GM23338 (cell line): ENCODE measurements around the gene STAU1. TPM values are rescaled to one million over a fixed set of nuclear protein-coding genes. Genes with fewer than 3 reads are reported as not detected.
"Not testable (repeated sequence)": the region's sequence is repeated elsewhere in the genome, so short reads cannot be mapped to it uniquely, and the experiment has no call there.

Source experiments
- ATAC-seq: fragments of 200-7000 bp; cut with Tn5 transposase; 3 replicates; pipeline ENCODE4 v1.9.1; 2020
- DNase-seq: peaks from one replicate; pipeline ENCODE4 v3.0.0-alpha.2; 2015; ENCODE audit warnings: low spot score
- H2AFZ ChIP-seq: fragments of 200-600 bp; sonication (generic); 2 replicates; pipeline ENCODE4 v1.8.0; 2016; ENCODE audit warnings: antibody characterized with exemption, mild to moderate bottlenecking, moderate library complexity
- H3F3A ChIP-seq: fragments of 200-600 bp; sonication (generic); replicated peaks from 2 replicates; pipeline ENCODE4 v1.8.0; 2017; ENCODE audit warnings: antibody characterized with exemption, mixed run types, low read depth
- H3K27ac ChIP-seq: fragments of 200-600 bp; sonication (generic); 2 replicates; pipeline ENCODE4 v1.6.1; 2016; ENCODE audit warnings: low read depth
- H3K27me3 ChIP-seq: fragments of 200-600 bp; sonication (generic); 2 replicates; pipeline ENCODE4 v1.8.0; 2016; ENCODE audit warnings: mild to moderate bottlenecking, mixed run types, moderate library complexity; ENCODE audit not compliant: insufficient read depth
- H3K36me3 ChIP-seq: fragments of 200-600 bp; sonication (generic); 2 replicates; pipeline ENCODE4 v1.8.0; 2016; ENCODE audit warnings: mild to moderate bottlenecking; ENCODE audit not compliant: insufficient read depth
- H3K4me1 ChIP-seq: fragments of 200-600 bp; sonication (generic); 2 replicates; pipeline ENCODE4 v1.8.0; 2016; ENCODE audit warnings: mild to moderate bottlenecking, moderate library complexity; ENCODE audit not compliant: insufficient read depth
- H3K4me2 ChIP-seq: fragments of 200-600 bp; sonication (generic); 2 replicates; pipeline ENCODE4 v1.7.1; 2017; ENCODE audit warnings: mixed run types
- H3K4me3 ChIP-seq: fragments of 200-600 bp; sonication (generic); 2 replicates; pipeline ENCODE4 v1.6.1; 2016; ENCODE audit warnings: mixed run types
- H3K79me2 ChIP-seq: fragments of 200-600 bp; sonication (generic); replicated peaks from 2 replicates; pipeline ENCODE4 v1.8.0; 2017; ENCODE audit warnings: mild to moderate bottlenecking; ENCODE audit not compliant: insufficient read depth
- H3K9me2 ChIP-seq: fragments of 200-600 bp; sonication (generic); 2 replicates; pipeline ENCODE4 v1.8.0; 2017; ENCODE audit not compliant: insufficient read depth
- H4K20me1 ChIP-seq: fragments of 200-600 bp; sonication (generic); replicated peaks from 2 replicates; pipeline ENCODE4 v1.8.0; 2017; ENCODE audit warnings: mild to moderate bottlenecking; ENCODE audit not compliant: insufficient read depth
- H3K27ac Mint-ChIP-seq: 2 replicates; pipeline ENCODE4 v1.8.0; 2020; ENCODE audit warnings: inconsistent platforms, mild to moderate bottlenecking, moderate library complexity, mixed read lengths
- H3K27me3 Mint-ChIP-seq: 3 replicates; pipeline ENCODE4 v1.8.0; 2022; ENCODE audit warnings: low read depth, mild to moderate bottlenecking, moderate library complexity, mixed read lengths, inconsistent platforms; ENCODE audit not compliant: insufficient read depth, poor library complexity
- H3K36me3 Mint-ChIP-seq: 3 replicates; pipeline ENCODE4 v1.8.0; 2021; ENCODE audit warnings: low read depth, mild to moderate bottlenecking, inconsistent platforms, moderate library complexity, mixed read lengths
- H3K4me1 Mint-ChIP-seq: 3 replicates; pipeline ENCODE4 v1.8.0; 2020; ENCODE audit warnings: mild to moderate bottlenecking, inconsistent platforms, mixed read lengths
- H3K4me3 Mint-ChIP-seq: 3 replicates; pipeline ENCODE4 v1.8.0; 2021; ENCODE audit warnings: moderate library complexity, mild to moderate bottlenecking, inconsistent platforms, mixed read lengths
- H3K9me3 Mint-ChIP-seq: 3 replicates; pipeline ENCODE4 v1.8.0; 2020; ENCODE audit warnings: moderate library complexity, mild to moderate bottlenecking, inconsistent platforms, mixed read lengths
- EZH2 ChIP-seq: fragments of 200-600 bp; sonication (generic); IDR thresholded peaks from one replicate; pipeline ENCODE4 v1.8.0; 2017; ENCODE audit warnings: antibody characterized with exemption, mild to moderate bottlenecking, low read depth; ENCODE audit not compliant: unreplicated experiment
- REST ChIP-seq: IDR thresholded peaks from one replicate; pipeline ENCODE4 v1.6.1; 2018; ENCODE audit warnings: antibody characterized with exemption; ENCODE audit not compliant: unreplicated experiment
- STAT1 ChIP-seq: IDR thresholded peaks from one replicate; pipeline ENCODE4 v1.6.1; 2016; ENCODE audit warnings: antibody characterized with exemption; ENCODE audit not compliant: unreplicated experiment
- ZNF462 ChIP-seq: fragments of 250-450 bp; sonication (Bioruptor Pico); IDR thresholded peaks from 2 replicates; pipeline ENCODE4 v1.5.0; 2020; ENCODE audit warnings: mild to moderate bottlenecking, moderate library complexity
- polyA plus RNA-seq: library from polyadenylated mRNA; unstranded; fragments of >200 nt; fragmentation: Nextera tagmentation; extraction: Ambion mirVana; gene quantifications from 2 replicates; pipeline ENCODE4 v1.2.1, GENCODE V29; 2016
- total RNA-seq: library from RNA; depleted of rRNA; stranded (reverse); fragments of >200 nt; shearing (Covaris generic); gene quantifications from 2 replicates; pipeline ENCODE4 v1.2.3, GENCODE V29; 2014

Gene STAU1
- total and polyA plus RNA-seq, 2 experiments from 2014 or later: 102 TPM

- no peak for TF ChIP-seq ZNF462
- TF ChIP-seq STAT1: no peak
- no peak for TF ChIP-seq EZH2
- TF ChIP-seq REST: no peak
Observed at GRCh38 chr20:49091104-49091503, 97.0 kb downstream of the STAU1 start (continued).

- not testable (repeated sequence) for ATAC-seq, H3K27me3 Mint-ChIP-seq, DNase-seq, H3K4me3 Mint-ChIP-seq, H3K4me1 ChIP-seq, H3K9me2 ChIP-seq, H3F3A ChIP-seq, H3K4me2 ChIP-seq, H2AFZ ChIP-seq, H3K9me3 Mint-ChIP-seq, H3K27ac ChIP-seq, H3K27me3 ChIP-seq, H3K4me3 ChIP-seq, H3K4me1 Mint-ChIP-seq, H3K27ac Mint-ChIP-seq
- H3K36me3 Mint-ChIP-seq: peaks cover 95% of the 10 kb centered on the region
- Histone ChIP-seq H3K79me2 (peaks cover 60% of the 10 kb centered on the region), H3K36me3 (peaks cover 96% of the 10 kb centered on the region), H4K20me1 (peaks cover 37% of the 10 kb centered on the region)
Observed at GRCh38 chr20:49082295-49082694, 105.8 kb downstream of the STAU1 start.
